ENCODE measurements around the gene PPP6C. TPM values are rescaled to one million over a fixed set of nuclear protein-coding genes. Genes with fewer than 3 reads are reported as not detected.

Gene PPP6C
- total and polyA plus RNA-seq, 2 of the 13 experiments (the other 11 are each of a cell fraction or from before 2014, with no cell fraction given) = 18.5 to 20.9 TPM

GRCh38 chr9:125103770-125104460, 85.7 kb downstream of the PPP6C start:
- Histone ChIP-seq H3K4me1 (ENCODE audit: insufficient read depth, low read length) (peaks cover 12% of the 10 kb centered on the region), H3K9me3 (ENCODE audit: low read length) (no peaks in the 10 kb centered on the region), H3K27ac (ENCODE audit: extremely low read length, insufficient read depth, low read length) (no peak overlapping the region), H3K4me2 (ENCODE audit: low read depth, low read length) (no peak overlapping the region), H3K79me2 (ENCODE audit: insufficient read depth, low read length) (no peaks in the 10 kb centered on the region), H3K9ac (ENCODE audit: insufficient read depth, low read depth, low read length) (no peak overlapping the region), H2AFZ (ENCODE audit: low read length) (no peak overlapping the region), H3K27me3 (ENCODE audit: control insufficient read depth in 1 of 2, insufficient read depth in 2 of 2, low read length in 2 of 2) (no peaks in the 10 kb centered on the region), H4K20me1 (ENCODE audit: insufficient read depth, low read length) (no peaks in the 10 kb centered on the region), H3K4me3 (replicated peaks in 1 of 3; ENCODE audit: insufficient read depth in 1 of 3, low read depth in 2 of 3, low read length in 3 of 3) (no peak overlapping the region), H3K36me3 (replicated peaks in 1 of 2; ENCODE audit: control insufficient read depth in 1 of 2, insufficient read depth in 2 of 2, low read length in 2 of 2) (no peaks in the 10 kb centered on the region)
- ChIA-PET CTCF (ENCODE audit: low intra/inter-chr PET ratio, low total read pairs) (no interaction called here), POLR2A (no interaction called here)
- DNase-seq (ENCODE audit: low spot score) (no peak), ATAC-seq (no peak), FAIRE-seq (no peak)
- intact Hi-C loops (cut with micrococcal nuclease; ENCODE audit: unreplicated experiment) (no loop called here), in situ Hi-C loops (cut with HindIII; ENCODE audit: extremely low pct_ligation_motif_present, low pct_unique_long_range_greater_than_20kb) (no loop called here)
- no TSS peak for BruUV-seq (replicated peaks)
- TF ChIP-seq REL (CRISPR knock-in tag; conservative IDR thresholded peaks at IDR 0.05) (no peak), STAT5B (CRISPR knock-in tag; IDR thresholded peaks at IDR 0.05) (no peak), FIP1L1 (IDR thresholded peaks at IDR 0.05; ENCODE audit: borderline replicate concordance, insufficient read depth, low read depth, low read length) (no peak), ZNF792 (CRISPR knock-in tag; IDR thresholded peaks at IDR 0.05) (no peak), KIAA2018 (CRISPR knock-in tag; IDR thresholded peaks at IDR 0.05; ENCODE audit: borderline replicate concordance) (no peak), SOX5 (CRISPR knock-in tag; IDR thresholded peaks at IDR 0.05; ENCODE audit: borderline replicate concordance) (no peak), ZNF354B (CRISPR knock-in tag; IDR thresholded peaks at IDR 0.05) (no peak), CCAR2 (optimal IDR thresholded peaks at IDR 0.05; ENCODE audit: low read depth, low read length) (no peak)
- TF ChIP-seq, protein P1, sequence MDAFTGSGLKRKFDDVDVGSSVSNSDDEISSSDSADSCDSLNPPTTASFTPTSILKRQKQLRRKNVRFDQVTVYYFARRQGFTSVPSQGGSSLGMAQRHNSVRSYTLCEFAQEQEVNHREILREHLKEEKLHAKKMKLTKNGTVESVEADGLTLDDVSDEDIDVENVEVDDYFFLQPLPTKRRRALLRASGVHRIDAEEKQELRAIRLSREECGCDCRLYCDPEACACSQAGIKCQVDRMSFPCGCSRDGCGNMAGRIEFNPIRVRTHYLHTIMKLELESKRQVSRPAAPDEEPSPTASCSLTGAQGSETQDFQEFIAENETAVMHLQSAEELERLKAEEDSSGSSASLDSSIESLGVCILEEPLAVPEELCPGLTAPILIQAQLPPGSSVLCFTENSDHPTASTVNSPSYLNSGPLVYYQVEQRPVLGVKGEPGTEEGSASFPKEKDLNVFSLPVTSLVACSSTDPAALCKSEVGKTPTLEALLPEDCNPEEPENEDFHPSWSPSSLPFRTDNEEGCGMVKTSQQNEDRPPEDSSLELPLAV (CRISPR knock-in tag; conservative IDR thresholded peaks at IDR 0.05; ENCODE audit: low read depth) = no peak
- TF ChIP-seq, protein P2, sequence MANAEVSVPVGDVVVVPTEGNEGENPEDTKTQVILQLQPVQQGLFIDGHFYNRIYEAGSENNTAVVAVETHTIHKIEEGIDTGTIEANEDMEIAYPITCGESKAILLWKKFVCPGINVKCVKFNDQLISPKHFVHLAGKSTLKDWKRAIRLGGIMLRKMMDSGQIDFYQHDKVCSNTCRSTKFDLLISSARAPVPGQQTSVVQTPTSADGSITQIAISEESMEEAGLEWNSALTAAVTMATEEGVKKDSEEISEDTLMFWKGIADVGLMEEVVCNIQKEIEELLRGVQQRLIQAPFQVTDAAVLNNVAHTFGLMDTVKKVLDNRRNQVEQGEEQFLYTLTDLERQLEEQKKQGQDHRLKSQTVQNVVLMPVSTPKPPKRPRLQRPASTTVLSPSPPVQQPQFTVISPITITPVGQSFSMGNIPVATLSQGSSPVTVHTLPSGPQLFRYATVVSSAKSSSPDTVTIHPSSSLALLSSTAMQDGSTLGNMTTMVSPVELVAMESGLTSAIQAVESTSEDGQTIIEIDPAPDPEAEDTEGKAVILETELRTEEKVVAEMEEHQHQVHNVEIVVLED (CRISPR knock-in tag; IDR thresholded peaks at IDR 0.05; ENCODE audit: borderline replicate concordance) = no peak
- 99% methylated on average over 3 of the region's 3 CpGs for WGBS (ENCODE audit: low lambda C conversion rate)
